Breast epithelium (tissue), 3 donors: ENCODE measurements around the gene KEAP1.

Experiments used
- CTCF ChIP-seq, 3 donors: fragments of 450-650 bp; IDR thresholded peaks; one replicate each; pipeline ENCODE4 v1.5.1; 2016 to 2017; ENCODE audit warnings: antibody characterized with exemption in 3 of 3, mild to moderate bottlenecking in 3 of 3, moderate library complexity in 3 of 3
- POLR2A ChIP-seq: fragments of 450-650 bp; IDR thresholded peaks from one replicate; pipeline ENCODE4 v1.6.1; 2016; ENCODE audit warnings: antibody characterized with exemption, mild to moderate bottlenecking, moderate library complexity
- POLR2AphosphoS5 ChIP-seq, 3 donors: sonication (generic); formaldehyde crosslinking; IDR thresholded peaks; one replicate each; pipeline ENCODE4 v1.6.1; 2017; ENCODE audit warnings: antibody characterized with exemption in 3 of 3

- TF ChIP-seq POLR2A (no peak), CTCF (IDR thresholded peaks at IDR 0.05) (no peak), POLR2AphosphoS5 (IDR thresholded peaks at IDR 0.05) (no peak)
These were observed 3.5 kb downstream of the KEAP1 start for GRCh38 chr19:10499550-10500246.
